H1 (cell line): ENCODE data around the gene KLF12. TPM values are rescaled to one million over a fixed set of nuclear protein-coding genes. Genes with fewer than 3 reads are reported as not detected.

Experiments
- polyA plus RNA-seq, 7 experiments: library from polyadenylated mRNA; depleted of rRNA in 3 of 7; stranded (reverse) in 5 of 7; unstranded in 2 of 7; fragments of >200 nt in 5 of 7; fragments of 200-250 nt in 2 of 7; gene quantifications; 1 replicate in 5 of 7; 2 replicates in 1 of 7; 4 replicates in 1 of 7; pipeline versions ENCODE4 v1.2.1 to v1.2.3, GENCODE V29; 2011 to 2013; ENCODE audit warnings: missing spikeins in 2 of 7, mixed read lengths in 2 of 7
- total RNA-seq: library from RNA; stranded (reverse); fragmentation: NEBNext Ultra II Directional; extraction: Animal tissue kit (Norgen Biotek cat#: 25700); gene quantifications from 2 replicates; pipeline ENCODE4 v1.2.1, GENCODE V29; 2021
- TF ChIP-seq, protein P1 (sequence below): fragments of 300-600 bp; sonication (generic); IDR thresholded peaks from 2 replicates; pipeline ENCODE4 v1.7.1; 2012; ENCODE audit warnings: low read length, moderate library complexity, mild to moderate bottlenecking, inconsistent platforms; ENCODE audit not compliant: insufficient replicate concordance

The KLF12 gene
- total and polyA plus RNA-seq, 2 of the 8 experiments (the other 6 are each of a cell fraction or from before 2014, with no cell fraction given): 6.6 to 12.1 TPM

GRCh38 chr13:74111399-74111798 is 22.8 kb downstream of the KLF12 start (continued):
- TF ChIP-seq, protein P1, sequence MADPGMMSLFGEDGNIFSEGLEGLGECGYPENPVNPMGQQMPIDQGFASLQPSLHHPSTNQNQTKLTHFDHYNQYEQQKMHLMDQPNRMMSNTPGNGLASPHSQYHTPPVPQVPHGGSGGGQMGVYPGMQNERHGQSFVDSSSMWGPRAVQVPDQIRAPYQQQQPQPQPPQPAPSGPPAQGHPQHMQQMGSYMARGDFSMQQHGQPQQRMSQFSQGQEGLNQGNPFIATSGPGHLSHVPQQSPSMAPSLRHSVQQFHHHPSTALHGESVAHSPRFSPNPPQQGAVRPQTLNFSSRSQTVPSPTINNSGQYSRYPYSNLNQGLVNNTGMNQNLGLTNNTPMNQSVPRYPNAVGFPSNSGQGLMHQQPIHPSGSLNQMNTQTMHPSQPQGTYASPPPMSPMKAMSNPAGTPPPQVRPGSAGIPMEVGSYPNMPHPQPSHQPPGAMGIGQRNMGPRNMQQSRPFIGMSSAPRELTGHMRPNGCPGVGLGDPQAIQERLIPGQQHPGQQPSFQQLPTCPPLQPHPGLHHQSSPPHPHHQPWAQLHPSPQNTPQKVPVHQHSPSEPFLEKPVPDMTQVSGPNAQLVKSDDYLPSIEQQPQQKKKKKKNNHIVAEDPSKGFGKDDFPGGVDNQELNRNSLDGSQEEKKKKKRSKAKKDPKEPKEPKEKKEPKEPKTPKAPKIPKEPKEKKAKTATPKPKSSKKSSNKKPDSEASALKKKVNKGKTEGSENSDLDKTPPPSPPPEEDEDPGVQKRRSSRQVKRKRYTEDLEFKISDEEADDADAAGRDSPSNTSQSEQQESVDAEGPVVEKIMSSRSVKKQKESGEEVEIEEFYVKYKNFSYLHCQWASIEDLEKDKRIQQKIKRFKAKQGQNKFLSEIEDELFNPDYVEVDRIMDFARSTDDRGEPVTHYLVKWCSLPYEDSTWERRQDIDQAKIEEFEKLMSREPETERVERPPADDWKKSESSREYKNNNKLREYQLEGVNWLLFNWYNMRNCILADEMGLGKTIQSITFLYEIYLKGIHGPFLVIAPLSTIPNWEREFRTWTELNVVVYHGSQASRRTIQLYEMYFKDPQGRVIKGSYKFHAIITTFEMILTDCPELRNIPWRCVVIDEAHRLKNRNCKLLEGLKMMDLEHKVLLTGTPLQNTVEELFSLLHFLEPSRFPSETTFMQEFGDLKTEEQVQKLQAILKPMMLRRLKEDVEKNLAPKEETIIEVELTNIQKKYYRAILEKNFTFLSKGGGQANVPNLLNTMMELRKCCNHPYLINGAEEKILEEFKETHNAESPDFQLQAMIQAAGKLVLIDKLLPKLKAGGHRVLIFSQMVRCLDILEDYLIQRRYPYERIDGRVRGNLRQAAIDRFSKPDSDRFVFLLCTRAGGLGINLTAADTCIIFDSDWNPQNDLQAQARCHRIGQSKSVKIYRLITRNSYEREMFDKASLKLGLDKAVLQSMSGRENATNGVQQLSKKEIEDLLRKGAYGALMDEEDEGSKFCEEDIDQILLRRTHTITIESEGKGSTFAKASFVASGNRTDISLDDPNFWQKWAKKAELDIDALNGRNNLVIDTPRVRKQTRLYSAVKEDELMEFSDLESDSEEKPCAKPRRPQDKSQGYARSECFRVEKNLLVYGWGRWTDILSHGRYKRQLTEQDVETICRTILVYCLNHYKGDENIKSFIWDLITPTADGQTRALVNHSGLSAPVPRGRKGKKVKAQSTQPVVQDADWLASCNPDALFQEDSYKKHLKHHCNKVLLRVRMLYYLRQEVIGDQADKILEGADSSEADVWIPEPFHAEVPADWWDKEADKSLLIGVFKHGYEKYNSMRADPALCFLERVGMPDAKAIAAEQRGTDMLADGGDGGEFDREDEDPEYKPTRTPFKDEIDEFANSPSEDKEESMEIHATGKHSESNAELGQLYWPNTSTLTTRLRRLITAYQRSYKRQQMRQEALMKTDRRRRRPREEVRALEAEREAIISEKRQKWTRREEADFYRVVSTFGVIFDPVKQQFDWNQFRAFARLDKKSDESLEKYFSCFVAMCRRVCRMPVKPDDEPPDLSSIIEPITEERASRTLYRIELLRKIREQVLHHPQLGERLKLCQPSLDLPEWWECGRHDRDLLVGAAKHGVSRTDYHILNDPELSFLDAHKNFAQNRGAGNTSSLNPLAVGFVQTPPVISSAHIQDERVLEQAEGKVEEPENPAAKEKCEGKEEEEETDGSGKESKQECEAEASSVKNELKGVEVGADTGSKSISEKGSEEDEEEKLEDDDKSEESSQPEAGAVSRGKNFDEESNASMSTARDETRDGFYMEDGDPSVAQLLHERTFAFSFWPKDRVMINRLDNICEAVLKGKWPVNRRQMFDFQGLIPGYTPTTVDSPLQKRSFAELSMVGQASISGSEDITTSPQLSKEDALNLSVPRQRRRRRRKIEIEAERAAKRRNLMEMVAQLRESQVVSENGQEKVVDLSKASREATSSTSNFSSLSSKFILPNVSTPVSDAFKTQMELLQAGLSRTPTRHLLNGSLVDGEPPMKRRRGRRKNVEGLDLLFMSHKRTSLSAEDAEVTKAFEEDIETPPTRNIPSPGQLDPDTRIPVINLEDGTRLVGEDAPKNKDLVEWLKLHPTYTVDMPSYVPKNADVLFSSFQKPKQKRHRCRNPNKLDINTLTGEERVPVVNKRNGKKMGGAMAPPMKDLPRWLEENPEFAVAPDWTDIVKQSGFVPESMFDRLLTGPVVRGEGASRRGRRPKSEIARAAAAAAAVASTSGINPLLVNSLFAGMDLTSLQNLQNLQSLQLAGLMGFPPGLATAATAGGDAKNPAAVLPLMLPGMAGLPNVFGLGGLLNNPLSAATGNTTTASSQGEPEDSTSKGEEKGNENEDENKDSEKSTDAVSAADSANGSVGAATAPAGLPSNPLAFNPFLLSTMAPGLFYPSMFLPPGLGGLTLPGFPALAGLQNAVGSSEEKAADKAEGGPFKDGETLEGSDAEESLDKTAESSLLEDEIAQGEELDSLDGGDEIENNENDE: no peak
- TF ChIP-seq, all 59 proteins: peak for 0
